Calu3 (cell line): ENCODE results near the gene TSPAN18. TPM values are rescaled to one million over a fixed set of nuclear protein-coding genes. Genes with fewer than 3 reads are reported as not detected.

Experiments used
- BruUV-seq: library from RNA; stranded (reverse); fragments of 400-500 nt; replicated peaks from 2 replicates; lab custom pipeline; 2021; lab: Mats Ljungman, UMichigan
- CTCF ChIA-PET: fragments of 300-600 bp; sonication (Branson Sonifier 250); formaldehyde crosslinking; loops from one replicate; lab custom pipeline; 2022; ENCODE audit warnings: antibody characterized with exemption; lab: Charles Lee
- DNase-seq: peaks from one replicate; pipeline ENCODE4 v3.0.0; 2022
- H3K27ac Mint-ChIP-seq: one replicate; pipeline ENCODE4 v1.8.0; 2022; ENCODE audit warnings: mixed read lengths; ENCODE audit not compliant: unreplicated experiment
- H3K27me3 Mint-ChIP-seq: one replicate; pipeline ENCODE4 v1.8.0; 2022; ENCODE audit warnings: mixed read lengths; ENCODE audit not compliant: unreplicated experiment
- H3K36me3 Mint-ChIP-seq: one replicate; pipeline ENCODE4 v1.8.0; 2022; ENCODE audit warnings: mild to moderate bottlenecking, moderate library complexity, mixed read lengths; ENCODE audit not compliant: insufficient read depth, unreplicated experiment
- H3K4me1 Mint-ChIP-seq: one replicate; pipeline ENCODE4 v1.8.0; 2022; ENCODE audit warnings: mild to moderate bottlenecking, low read depth, mixed read lengths; ENCODE audit not compliant: unreplicated experiment
- H3K4me3 Mint-ChIP-seq: one replicate; pipeline ENCODE4 v1.8.0; 2022; ENCODE audit warnings: mild to moderate bottlenecking, low read depth, moderate library complexity, mixed read lengths; ENCODE audit not compliant: unreplicated experiment
- H3K9me3 Mint-ChIP-seq: one replicate; pipeline ENCODE4 v1.8.0; 2022; ENCODE audit warnings: low read depth, mixed read lengths; ENCODE audit not compliant: unreplicated experiment
- CTCF ChIP-seq: fragments of 200-600 bp; IDR thresholded peaks from one replicate; pipeline ENCODE4 v1.8.0; 2022; ENCODE audit warnings: antibody characterized with exemption; ENCODE audit not compliant: unreplicated experiment
- intact Hi-C: fragments of 100-400 bp; cut with micrococcal nuclease; formaldehyde crosslinking; loops from one replicate; pipeline ENCODE4 v1.10.0; 2022; ENCODE audit not compliant: unreplicated experiment
- total RNA-seq: library from RNA; stranded (reverse); gene quantifications from 2 replicates; pipeline ENCODE4 v1.2.3, GENCODE V29; 2022

Gene TSPAN18
- total RNA-seq, 1 experiment from 2014 or later = not detected

GRCh38 chr11:44733877-44734276 lies 7.1 kb downstream of the TSPAN18 start:
- TF ChIP-seq CTCF = no peak
- H3K4me3 Mint-ChIP-seq = no peak overlapping the region
- H3K9me3 Mint-ChIP-seq = no peaks in the 10 kb centered on the region
- no peaks in the 10 kb centered on the region for H3K36me3 Mint-ChIP-seq
- H3K27ac Mint-ChIP-seq = no peak overlapping the region
- peaks cover 100% of the 10 kb centered on the region for H3K27me3 Mint-ChIP-seq
- no peak for DNase-seq
- intact Hi-C loops = no loop called here
- CTCF ChIA-PET = no interaction called here
- no TSS peak for BruUV-seq
- no peaks in the 10 kb centered on the region for H3K4me1 Mint-ChIP-seq

- H3K27ac Mint-ChIP-seq = no peak overlapping the region
- CTCF ChIA-PET = no interaction called here
- H3K36me3 Mint-ChIP-seq = no peaks in the 10 kb centered on the region
- DNase-seq = no peak
- H3K9me3 Mint-ChIP-seq = no peaks in the 10 kb centered on the region
- H3K4me1 Mint-ChIP-seq = no peaks in the 10 kb centered on the region
- TF ChIP-seq CTCF = no peak
- H3K4me3 Mint-ChIP-seq = no peak overlapping the region
- no TSS peak for BruUV-seq
- intact Hi-C loops = no loop called here
- H3K27me3 Mint-ChIP-seq = peaks cover 100% of the 10 kb centered on the region
Observed at GRCh38 chr11:44734843-44735381, 8.2 kb downstream of the TSPAN18 start.

GRCh38 chr11:44736791-44737190 lies 10.0 kb downstream of the TSPAN18 start:
- no peak for TF ChIP-seq CTCF
- Mint-ChIP-seq H3K4me1 (no peaks in the 10 kb centered on the region), H3K27me3 (peaks cover 100% of the 10 kb centered on the region), H3K4me3 (no peak overlapping the region), H3K27ac (no peak overlapping the region), H3K9me3 (no peaks in the 10 kb centered on the region), H3K36me3 (no peaks in the 10 kb centered on the region)
- BruUV-seq = no TSS peak
- CTCF ChIA-PET = interaction anchor here (0.6 to 0.9 kb wide), 2 partner anchors 10 to 172 kb away, joined by 3 read pairs; no protein-coding TSS in a partner anchor
- intact Hi-C loops = no loop called here
- DNase-seq = no peak

- no peak for TF ChIP-seq CTCF
- Mint-ChIP-seq H3K4me3 (no peak overlapping the region), H3K9me3 (no peaks in the 10 kb centered on the region), H3K36me3 (no peaks in the 10 kb centered on the region), H3K27ac (no peak overlapping the region), H3K4me1 (no peaks in the 10 kb centered on the region), H3K27me3 (peaks cover 100% of the 10 kb centered on the region)
- DNase-seq = no peak
- intact Hi-C loops = no loop called here
- BruUV-seq = no TSS peak
- CTCF ChIA-PET = interaction anchor here (0.9 kb wide), 1 partner anchor 9 kb away, joined by 3 read pairs; no protein-coding TSS in a partner anchor
Observed at GRCh38 chr11:44737245-44738085, 10.7 kb downstream of the TSPAN18 start.
